Left ventricle myocardium inferior (tissue), 1 donor: Measurements from ENCODE around the gene METRN. TPM values are rescaled to one million over a fixed set of nuclear protein-coding genes. Genes with fewer than 3 reads are reported as not detected.
A peak's percentile ranks its signal among the peaks of the same experiment; 100 is the strongest.

Experiments used
- DNase-seq: peaks from one replicate; pipeline ENCODE4 v3.0.0-alpha.2; 2020
- H3K27ac ChIP-seq: fragments of 200-600 bp; replicated peaks from 2 replicates; pipeline ENCODE4 v1.8.0; 2021
- H3K27me3 ChIP-seq: fragments of 200-600 bp; 2 replicates; pipeline ENCODE4 v1.8.0; 2021; ENCODE audit warnings: low read depth
- H3K36me3 ChIP-seq: fragments of 200-600 bp; 2 replicates; pipeline ENCODE4 v1.8.0; 2021
- H3K4me1 ChIP-seq: fragments of 200-600 bp; 2 replicates; pipeline ENCODE4 v1.8.0; 2021
- H3K4me3 ChIP-seq: fragments of 200-600 bp; 2 replicates; pipeline ENCODE4 v1.8.0; 2021; ENCODE audit warnings: mild to moderate bottlenecking, moderate library complexity
- H3K9me3 ChIP-seq: fragments of 200-600 bp; replicated peaks from 2 replicates; pipeline ENCODE4 v1.8.0; 2021
- intact Hi-C: fragments of 100-400 bp; cut with micrococcal nuclease; formaldehyde crosslinking; loops from one replicate; pipeline ENCODE4 v1.11.0; 2022
- total RNA-seq: library from RNA; stranded (reverse); fragmentation: NEBNext Ultra II Directional; extraction: Animal tissue kit (Norgen Biotek cat#: 25700); gene quantifications from one replicate; pipeline ENCODE4 v1.2.1, GENCODE V29; 2021
- TF ChIP-seq, protein P1 (sequence below): fragments of 200-600 bp; IDR thresholded peaks from 2 replicates; pipeline ENCODE4 v1.8.0; 2021; ENCODE audit warnings: antibody characterized with exemption, mild to moderate bottlenecking, borderline replicate concordance
- donor health status: DM: no; HTN: yes; CAD: no; lungs with severe emphysema.

METRN gene
- total RNA-seq, 1 donor from 2014 or later, result 62.5 TPM

DNA sequence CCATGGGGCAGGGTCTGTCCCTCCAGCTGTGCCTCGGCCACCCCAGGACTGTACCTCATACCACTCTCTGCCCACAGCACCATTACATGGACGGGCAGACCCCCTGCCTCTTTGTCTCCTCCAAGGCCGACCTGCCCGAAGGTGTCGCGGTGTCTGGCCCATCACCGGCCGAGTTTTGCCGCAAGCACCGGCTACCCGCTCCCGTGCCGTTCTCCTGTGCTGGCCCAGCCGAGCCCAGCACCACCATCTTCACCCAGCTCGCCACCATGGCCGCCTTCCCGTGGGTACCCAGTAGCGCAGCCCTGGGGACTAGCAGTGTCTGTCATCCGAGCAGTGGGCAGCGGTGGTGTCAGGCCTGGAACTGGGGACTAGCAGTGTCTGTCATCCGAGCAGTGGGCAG lies 42.1 kb upstream of the METRN start:
- Histone ChIP-seq H3K4me3 (no peak overlapping the region), H3K9me3 (no peaks in the 10 kb centered on the region), H3K36me3 (peaks cover 55% of the 10 kb centered on the region), H3K4me1 (peaks cover 40% of the 10 kb centered on the region), H3K27ac (no peak overlapping the region), H3K27me3 (peaks cover 15% of the 10 kb centered on the region)
- intact Hi-C loops, result no loop called here
- DNase-seq, result no peak
- TF ChIP-seq, protein P1, sequence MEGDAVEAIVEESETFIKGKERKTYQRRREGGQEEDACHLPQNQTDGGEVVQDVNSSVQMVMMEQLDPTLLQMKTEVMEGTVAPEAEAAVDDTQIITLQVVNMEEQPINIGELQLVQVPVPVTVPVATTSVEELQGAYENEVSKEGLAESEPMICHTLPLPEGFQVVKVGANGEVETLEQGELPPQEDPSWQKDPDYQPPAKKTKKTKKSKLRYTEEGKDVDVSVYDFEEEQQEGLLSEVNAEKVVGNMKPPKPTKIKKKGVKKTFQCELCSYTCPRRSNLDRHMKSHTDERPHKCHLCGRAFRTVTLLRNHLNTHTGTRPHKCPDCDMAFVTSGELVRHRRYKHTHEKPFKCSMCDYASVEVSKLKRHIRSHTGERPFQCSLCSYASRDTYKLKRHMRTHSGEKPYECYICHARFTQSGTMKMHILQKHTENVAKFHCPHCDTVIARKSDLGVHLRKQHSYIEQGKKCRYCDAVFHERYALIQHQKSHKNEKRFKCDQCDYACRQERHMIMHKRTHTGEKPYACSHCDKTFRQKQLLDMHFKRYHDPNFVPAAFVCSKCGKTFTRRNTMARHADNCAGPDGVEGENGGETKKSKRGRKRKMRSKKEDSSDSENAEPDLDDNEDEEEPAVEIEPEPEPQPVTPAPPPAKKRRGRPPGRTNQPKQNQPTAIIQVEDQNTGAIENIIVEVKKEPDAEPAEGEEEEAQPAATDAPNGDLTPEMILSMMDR, result no peak

DNA sequence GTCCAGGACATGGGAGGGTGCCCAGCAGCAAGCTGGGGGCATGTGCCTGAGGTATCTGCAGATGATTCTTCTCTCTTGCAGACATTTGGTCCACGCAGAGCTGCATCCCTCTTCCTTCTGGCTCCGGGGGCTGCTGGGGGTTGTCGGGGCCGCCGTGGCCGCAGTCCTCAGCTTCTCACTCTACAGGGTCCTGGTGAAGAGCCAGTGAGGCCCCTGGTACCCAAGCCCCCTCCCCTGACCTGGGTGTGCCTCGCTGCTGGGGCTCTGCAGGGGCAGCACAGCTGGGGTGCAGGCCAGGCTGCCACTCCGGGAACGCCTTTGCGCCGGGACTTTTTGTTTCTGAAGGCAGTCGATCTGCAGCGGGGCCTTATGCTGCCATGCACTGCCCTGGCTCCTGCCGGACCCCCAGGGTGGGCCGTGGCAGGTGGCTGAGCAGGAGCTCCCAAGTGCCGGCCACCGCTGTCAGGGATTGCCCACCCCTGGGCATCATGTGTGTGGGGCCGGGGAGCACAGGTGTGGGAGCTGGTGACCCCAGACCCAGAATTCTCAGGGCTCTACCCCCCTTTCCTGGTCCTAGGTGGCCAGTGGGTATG lies 41.4 kb upstream of the METRN start:
- intact Hi-C loops, result no loop called here
- peaks cover 55% of the 10 kb centered on the region for H3K36me3 ChIP-seq
- TF ChIP-seq, protein P1, result no peak
- DNase-seq, result no peak
- H3K4me1 ChIP-seq, result peaks cover 35% of the 10 kb centered on the region
- H3K27me3 ChIP-seq, result peaks cover 19% of the 10 kb centered on the region
- H3K27ac ChIP-seq, result no peak overlapping the region
- H3K9me3 ChIP-seq, result no peaks in the 10 kb centered on the region
- no peak overlapping the region for H3K4me3 ChIP-seq

DNA sequence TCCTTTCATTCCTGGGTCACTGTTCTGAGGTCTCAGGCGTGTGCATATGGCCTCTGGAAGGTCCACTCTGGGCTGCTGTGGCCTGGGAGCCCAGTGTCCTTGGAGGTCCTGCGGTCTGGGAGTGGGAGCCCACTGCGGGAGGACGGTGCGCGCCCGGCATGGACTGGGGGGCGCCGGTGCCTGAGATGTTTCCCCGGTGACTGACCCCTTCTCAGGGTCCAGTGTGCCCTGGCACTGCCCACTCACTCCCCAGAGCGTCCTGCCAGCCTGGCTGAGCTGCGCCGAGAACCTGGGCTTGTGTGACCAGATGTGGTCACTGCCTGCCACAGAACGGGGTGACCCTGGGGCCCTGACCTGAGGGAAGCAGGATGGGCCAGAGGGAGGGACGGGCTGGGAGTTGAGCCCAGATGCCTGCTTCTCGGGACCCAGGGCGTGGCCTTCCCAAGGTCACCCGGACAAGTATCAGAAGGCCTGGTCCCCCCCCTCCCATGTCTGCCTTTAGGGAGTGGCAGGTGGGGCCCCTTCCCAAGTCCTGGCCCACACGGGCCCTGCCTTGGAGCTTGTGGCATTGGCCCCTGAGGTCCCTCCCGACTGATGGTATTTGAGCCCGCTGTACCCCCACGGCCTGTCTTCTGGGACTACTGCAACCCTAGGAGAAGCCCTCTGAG lies 40.6 kb upstream of the METRN start:
- Histone ChIP-seq H3K9me3 (no peaks in the 10 kb centered on the region), H3K4me3 (peak overlapping the region; percentile 61), H3K4me1 (peaks cover 35% of the 10 kb centered on the region), H3K36me3 (peaks cover 50% of the 10 kb centered on the region), H3K27ac (peak overlapping the region; percentile 64), H3K27me3 (peaks cover 19% of the 10 kb centered on the region)
- intact Hi-C loops, result no loop called here
- TF ChIP-seq, protein P1, result no peak
- DNase-seq, result no peak

DNA sequence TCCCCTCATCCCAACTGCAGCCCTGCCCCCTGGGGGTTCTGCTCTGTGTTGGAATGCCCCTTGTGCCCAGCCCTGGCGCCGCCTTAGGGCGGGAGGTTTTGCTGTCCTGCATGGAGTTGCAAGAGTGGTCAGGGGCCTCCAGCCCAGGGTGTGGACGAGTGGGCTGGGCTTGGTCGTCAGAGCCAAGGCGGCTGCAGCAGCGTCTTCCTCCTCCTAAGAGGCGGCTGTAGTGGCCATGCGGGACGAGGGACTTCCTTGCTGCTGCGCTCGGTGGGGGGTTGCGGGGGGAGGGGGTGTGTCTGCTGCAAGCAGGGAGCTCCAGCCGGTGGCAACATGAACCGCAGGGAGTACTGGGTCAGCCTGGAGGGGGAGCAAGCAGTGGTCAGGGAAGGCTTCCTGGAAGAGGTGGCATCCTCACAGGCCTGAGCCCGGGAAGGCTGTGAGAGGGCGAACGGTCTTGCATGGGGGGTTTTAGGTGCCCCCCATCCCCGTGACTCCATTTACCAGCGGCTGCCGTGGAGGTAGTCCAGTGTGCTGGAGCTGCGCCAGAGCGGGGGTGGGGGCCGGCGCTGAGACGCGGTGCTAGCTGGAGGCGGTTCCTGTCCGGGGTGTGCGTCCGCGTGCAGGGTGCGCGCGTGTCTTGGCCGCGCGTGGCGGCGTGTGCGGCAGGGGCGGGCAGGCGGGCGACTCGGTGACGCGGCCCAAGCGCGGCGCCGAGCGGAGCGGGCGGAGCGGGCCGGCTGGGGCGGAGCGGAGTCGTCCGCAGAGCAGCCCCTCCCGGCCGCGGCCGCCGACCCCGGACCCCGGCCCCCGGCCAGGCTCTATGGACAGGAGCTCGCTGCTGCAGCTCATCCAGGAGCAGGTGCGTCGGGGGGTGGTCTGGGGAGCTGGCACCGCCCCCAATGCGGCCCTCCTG lies 39.7 kb upstream of the METRN start, which contains the start of gene RHBDL1:
Gene RHBDL1 (plus strand): TSS at position 704 of the 916 bp plus-strand sequence. CDS start 120 bp downstream, at position 824.
- intact Hi-C loops, result no loop called here
- Histone ChIP-seq H3K4me1 (peaks cover 39% of the 10 kb centered on the region), H3K9me3 (no peaks in the 10 kb centered on the region), H3K4me3 (peak within 1 kb of the TSS; percentile 61), H3K27ac (peak within 1 kb of the TSS; percentile 64), H3K27me3 (peaks cover 19% of the 10 kb centered on the region), H3K36me3 (peaks cover 41% of the 10 kb centered on the region)
- no peak for DNase-seq
- TF ChIP-seq, protein P1, result no peak

DNA sequence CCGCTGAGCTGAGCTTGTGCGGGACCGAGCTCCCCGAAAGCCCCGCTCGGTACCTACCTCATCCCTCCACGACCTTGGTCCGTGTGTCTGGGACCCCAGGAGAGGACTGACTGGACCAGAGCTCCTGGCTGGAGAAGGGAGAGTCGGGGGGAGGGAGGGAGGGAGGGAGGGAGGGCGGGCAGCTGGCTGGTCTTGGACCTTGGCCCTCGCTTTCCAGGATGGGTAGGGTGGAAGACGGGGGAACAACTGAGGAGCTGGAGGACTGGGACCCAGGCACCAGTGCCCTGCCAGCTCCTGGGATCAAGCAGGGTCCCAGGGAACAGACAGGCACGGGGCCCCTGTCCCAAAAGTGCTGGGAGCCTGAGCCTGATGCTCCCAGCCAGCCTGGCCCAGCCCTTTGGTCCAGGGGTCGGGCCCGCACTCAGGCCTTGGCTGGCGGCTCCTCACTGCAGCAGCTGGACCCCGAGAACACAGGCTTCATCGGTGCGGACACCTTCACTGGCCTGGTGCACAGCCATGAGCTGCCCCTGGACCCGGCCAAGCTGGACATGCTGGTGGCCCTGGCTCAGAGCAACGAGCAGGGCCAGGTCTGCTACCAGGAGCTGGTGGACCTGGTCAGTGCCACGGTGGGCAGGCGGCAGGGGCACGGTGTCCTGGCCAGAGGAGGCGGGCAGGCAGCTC lies 38.9 kb upstream of the METRN start:
- Histone ChIP-seq H3K4me3 (peak overlapping the region; percentile 61), H3K27ac (peak overlapping the region; percentile 64), H3K9me3 (no peaks in the 10 kb centered on the region), H3K4me1 (peaks cover 46% of the 10 kb centered on the region), H3K27me3 (peaks cover 19% of the 10 kb centered on the region), H3K36me3 (peaks cover 33% of the 10 kb centered on the region)
- TF ChIP-seq, protein P1, result no peak
- no peak for DNase-seq
- intact Hi-C loops, result no loop called here
